Measurements from ENCODE around the gene ADPRS. TPM values are rescaled to one million over a fixed set of nuclear protein-coding genes. Genes with fewer than 3 reads are reported as not detected.

The ADPRS gene
- total RNA-seq, 1 experiment from 2014 or later = 27.8 TPM

DNA sequence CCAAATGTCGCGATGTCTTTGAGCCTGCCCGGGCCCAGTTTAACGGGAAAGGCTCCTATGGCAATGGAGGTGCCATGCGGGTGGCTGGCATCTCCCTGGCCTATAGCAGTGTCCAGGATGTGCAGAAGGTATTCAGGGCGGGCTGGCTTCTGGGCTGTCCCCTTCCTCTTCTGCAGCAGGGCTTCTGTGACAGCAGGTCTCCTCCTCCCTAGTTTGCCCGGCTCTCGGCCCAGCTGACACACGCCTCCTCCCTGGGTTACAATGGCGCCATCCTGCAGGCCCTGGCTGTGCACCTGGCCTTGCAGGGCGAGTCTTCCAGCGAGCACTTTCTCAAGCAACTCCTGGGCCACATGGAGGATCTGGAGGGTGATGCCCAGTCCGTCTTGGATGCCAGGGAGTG, 3.0 kb downstream of the ADPRS start:
- Mint-ChIP-seq H3K4me1 (peaks cover 15 to 19% of the 10 kb centered on the region in 2 experiments), H3K36me3 (ENCODE audit: insufficient read depth in 1 of 3, low read depth in 3 of 3) (peaks cover 21 to 46% (median 40%) of the 10 kb centered on the region in 3 experiments; a peak in 6 of 7 replicates), H3K27me3 (ENCODE audit: low read depth) (no peaks in the 10 kb centered on the region), H3K9me3 (no peaks in the 10 kb centered on the region; a peak in 1 of 5 replicates), H3K4me3 (peak overlapping the region in 1 of 2 experiments; percentile 44; a peak in 2 of 5 replicates), H3K27ac (no peak overlapping the region)
- Histone ChIP-seq H3K4ac (ENCODE audit: low read depth, low read length) (no peak overlapping the region), H2BK12ac (ENCODE audit: insufficient read length, low read depth, low read length) (no peak overlapping the region), H3K23me2 (ENCODE audit: insufficient read length, low read depth, low read length, poor library complexity, severe bottlenecking) (peaks cover 6% of the 10 kb centered on the region), H4K5ac (ENCODE audit: insufficient read length, low read depth, low read length) (no peak overlapping the region), H4K20me1 (ENCODE audit: control insufficient read depth, insufficient read depth, insufficient read length) (no peaks in the 10 kb centered on the region), H3K4me2 (ENCODE audit: insufficient read depth, insufficient read length, low read length) (no peak overlapping the region), H3K14ac (ENCODE audit: insufficient read depth, low read length) (no peak overlapping the region), H3K4me1 (ENCODE audit: insufficient read depth, low read length) (no peaks in the 10 kb centered on the region), H4K91ac (ENCODE audit: insufficient read length, low read depth, low read length) (no peak overlapping the region), H3K56ac (ENCODE audit: insufficient read length, low read depth, low read length) (no peak overlapping the region), H3K23ac (ENCODE audit: insufficient read length, low read depth, low read length) (no peak overlapping the region), H2BK5ac (ENCODE audit: insufficient read length, low read length) (no peak overlapping the region), H2AFZ (ENCODE audit: low read length) (no peak overlapping the region), H3K9me3 (ENCODE audit: control insufficient read depth, low read depth, low read length) (no peaks in the 10 kb centered on the region), H3T11ph (ENCODE audit: low read length) (no peak overlapping the region), H3K18ac (ENCODE audit: insufficient read length, low read depth, low read length) (no peak overlapping the region), H3K27ac (ENCODE audit: insufficient read length, low read depth, low read length) (no peak overlapping the region), H4K8ac (replicated peaks; ENCODE audit: insufficient read length, low read depth, low read length) (no peak overlapping the region), H2BK15ac (ENCODE audit: low read depth, low read length) (no peak overlapping the region), H2BK20ac (ENCODE audit: low read depth, low read length, poor library complexity, severe bottlenecking) (no peak overlapping the region), H2BK120ac (ENCODE audit: low read depth, low read length, poor library complexity, severe bottlenecking) (no peak overlapping the region), H3K27me3 (ENCODE audit: insufficient read depth, low read length) (no peaks in the 10 kb centered on the region), H3K79me2 (ENCODE audit: insufficient read depth, low read length) (peaks cover 2% of the 10 kb centered on the region; the same call in 1 of the 2 replicates), H3K9ac (ENCODE audit: extremely low read depth, insufficient read length, low read length) (no peak overlapping the region), H2AK5ac (ENCODE audit: insufficient read length, low read length) (no peak overlapping the region), H3K79me1 (ENCODE audit: insufficient read depth, low read depth, low read length, poor library complexity, severe bottlenecking) (no peaks in the 10 kb centered on the region)
- no CpG with 5 or more reads among the region's 13 CpGs for WGBS (ENCODE audit: extremely low coverage, insufficient read length, low lambda C conversion rate)
- TF ChIP-seq, protein P1, sequence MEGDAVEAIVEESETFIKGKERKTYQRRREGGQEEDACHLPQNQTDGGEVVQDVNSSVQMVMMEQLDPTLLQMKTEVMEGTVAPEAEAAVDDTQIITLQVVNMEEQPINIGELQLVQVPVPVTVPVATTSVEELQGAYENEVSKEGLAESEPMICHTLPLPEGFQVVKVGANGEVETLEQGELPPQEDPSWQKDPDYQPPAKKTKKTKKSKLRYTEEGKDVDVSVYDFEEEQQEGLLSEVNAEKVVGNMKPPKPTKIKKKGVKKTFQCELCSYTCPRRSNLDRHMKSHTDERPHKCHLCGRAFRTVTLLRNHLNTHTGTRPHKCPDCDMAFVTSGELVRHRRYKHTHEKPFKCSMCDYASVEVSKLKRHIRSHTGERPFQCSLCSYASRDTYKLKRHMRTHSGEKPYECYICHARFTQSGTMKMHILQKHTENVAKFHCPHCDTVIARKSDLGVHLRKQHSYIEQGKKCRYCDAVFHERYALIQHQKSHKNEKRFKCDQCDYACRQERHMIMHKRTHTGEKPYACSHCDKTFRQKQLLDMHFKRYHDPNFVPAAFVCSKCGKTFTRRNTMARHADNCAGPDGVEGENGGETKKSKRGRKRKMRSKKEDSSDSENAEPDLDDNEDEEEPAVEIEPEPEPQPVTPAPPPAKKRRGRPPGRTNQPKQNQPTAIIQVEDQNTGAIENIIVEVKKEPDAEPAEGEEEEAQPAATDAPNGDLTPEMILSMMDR (conservative IDR thresholded peaks at IDR 0.05) = no peak
- DNase-seq = no peak
